ENCODE data around the gene CLSTN1. TPM values are rescaled to one million over a fixed set of nuclear protein-coding genes. Genes with fewer than 3 reads are reported as not detected.

CLSTN1 gene
- total RNA-seq, 1 donor from 2014 or later = 72.3 TPM

DNA sequence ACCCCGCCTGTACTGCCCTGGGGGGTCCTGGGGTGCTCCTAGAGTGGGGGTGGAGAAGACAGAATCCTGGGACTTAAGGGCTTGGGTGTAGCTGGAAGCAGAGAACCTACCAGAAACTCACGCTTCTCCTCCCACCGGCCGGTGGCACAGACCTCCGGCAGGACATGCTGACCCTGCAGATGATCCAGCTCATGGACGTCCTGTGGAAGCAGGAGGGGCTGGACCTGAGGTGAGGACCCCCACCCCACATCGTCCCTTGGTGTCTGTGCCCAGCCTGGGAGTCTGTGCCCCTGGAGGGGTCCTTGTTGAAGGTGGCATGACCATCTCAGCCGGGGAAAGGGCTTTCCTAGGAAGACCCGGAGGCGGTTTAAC lies 101.4 kb downstream of the CLSTN1 start:
- peaks cover 8% of the 10 kb centered on the region for H3K9me3 ChIP-seq
- ATAC-seq (no peak), DNase-seq (no peak)
- TF ChIP-seq, protein P1, sequence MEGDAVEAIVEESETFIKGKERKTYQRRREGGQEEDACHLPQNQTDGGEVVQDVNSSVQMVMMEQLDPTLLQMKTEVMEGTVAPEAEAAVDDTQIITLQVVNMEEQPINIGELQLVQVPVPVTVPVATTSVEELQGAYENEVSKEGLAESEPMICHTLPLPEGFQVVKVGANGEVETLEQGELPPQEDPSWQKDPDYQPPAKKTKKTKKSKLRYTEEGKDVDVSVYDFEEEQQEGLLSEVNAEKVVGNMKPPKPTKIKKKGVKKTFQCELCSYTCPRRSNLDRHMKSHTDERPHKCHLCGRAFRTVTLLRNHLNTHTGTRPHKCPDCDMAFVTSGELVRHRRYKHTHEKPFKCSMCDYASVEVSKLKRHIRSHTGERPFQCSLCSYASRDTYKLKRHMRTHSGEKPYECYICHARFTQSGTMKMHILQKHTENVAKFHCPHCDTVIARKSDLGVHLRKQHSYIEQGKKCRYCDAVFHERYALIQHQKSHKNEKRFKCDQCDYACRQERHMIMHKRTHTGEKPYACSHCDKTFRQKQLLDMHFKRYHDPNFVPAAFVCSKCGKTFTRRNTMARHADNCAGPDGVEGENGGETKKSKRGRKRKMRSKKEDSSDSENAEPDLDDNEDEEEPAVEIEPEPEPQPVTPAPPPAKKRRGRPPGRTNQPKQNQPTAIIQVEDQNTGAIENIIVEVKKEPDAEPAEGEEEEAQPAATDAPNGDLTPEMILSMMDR (IDR thresholded peaks at IDR 0.05) = no peak
- intact Hi-C loops (cut with DNase I) = no loop called here
- H3K4me3 ChIP-seq = no peak overlapping the region
- peaks cover 13% of the 10 kb centered on the region for H3K4me1 ChIP-seq
- H3K27ac ChIP-seq = no peak overlapping the region
- peaks cover 68% of the 10 kb centered on the region for H3K36me3 ChIP-seq
- H3K27me3 ChIP-seq (ENCODE audit: low read depth) = no peaks in the 10 kb centered on the region

DNA sequence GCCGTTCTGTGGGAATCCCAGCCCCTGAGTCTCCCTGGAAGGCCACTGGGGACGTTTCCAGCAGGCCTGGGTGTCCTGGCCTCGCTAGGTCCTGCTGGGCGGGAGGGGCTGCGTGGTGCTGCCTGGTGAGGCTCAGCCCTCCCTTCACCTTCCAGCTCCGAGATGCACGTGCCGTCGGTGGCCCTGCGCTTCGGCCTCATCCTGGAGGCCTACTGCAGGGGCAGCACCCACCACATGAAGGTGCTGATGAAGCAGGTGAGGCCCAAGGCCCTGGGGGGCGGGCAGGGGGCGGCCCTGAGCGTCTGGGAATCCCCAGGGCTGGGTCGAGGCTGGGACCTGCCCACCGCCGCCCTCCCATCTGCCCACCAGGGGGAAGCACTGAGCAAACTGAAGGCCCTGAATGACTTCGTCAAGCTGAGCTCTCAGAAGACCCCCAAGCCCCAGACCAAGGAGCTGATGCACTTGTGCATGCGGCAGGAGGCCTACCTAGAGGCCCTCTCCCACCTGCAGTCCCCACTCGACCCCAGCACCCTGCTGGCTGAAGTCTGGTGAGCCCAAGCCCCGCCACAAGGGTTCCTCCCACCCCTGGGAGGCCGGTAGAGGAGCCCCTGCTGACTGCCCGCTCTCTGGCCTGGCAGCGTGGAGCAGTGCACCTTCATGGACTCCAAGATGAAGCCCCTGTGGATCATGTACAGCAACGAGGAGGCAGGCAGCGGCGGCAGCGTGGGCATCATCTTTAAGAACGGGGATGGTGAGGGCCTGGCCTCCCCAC lies 102.0 kb downstream of the CLSTN1 start:
- H3K27me3 ChIP-seq (ENCODE audit: low read depth) = no peaks in the 10 kb centered on the region
- ATAC-seq (peak in 1 of 2 donors; percentile 20), DNase-seq (no peak)
- peaks cover 8% of the 10 kb centered on the region for H3K9me3 ChIP-seq
- intact Hi-C loops (cut with DNase I) = no loop called here
- H3K27ac ChIP-seq = no peak overlapping the region
- TF ChIP-seq, protein P1 (IDR thresholded peaks at IDR 0.05) = peak; percentile 70
- peaks cover 13% of the 10 kb centered on the region for H3K4me1 ChIP-seq
- H3K4me3 ChIP-seq = no peak overlapping the region
- H3K36me3 ChIP-seq = peaks cover 62% of the 10 kb centered on the region

DNA sequence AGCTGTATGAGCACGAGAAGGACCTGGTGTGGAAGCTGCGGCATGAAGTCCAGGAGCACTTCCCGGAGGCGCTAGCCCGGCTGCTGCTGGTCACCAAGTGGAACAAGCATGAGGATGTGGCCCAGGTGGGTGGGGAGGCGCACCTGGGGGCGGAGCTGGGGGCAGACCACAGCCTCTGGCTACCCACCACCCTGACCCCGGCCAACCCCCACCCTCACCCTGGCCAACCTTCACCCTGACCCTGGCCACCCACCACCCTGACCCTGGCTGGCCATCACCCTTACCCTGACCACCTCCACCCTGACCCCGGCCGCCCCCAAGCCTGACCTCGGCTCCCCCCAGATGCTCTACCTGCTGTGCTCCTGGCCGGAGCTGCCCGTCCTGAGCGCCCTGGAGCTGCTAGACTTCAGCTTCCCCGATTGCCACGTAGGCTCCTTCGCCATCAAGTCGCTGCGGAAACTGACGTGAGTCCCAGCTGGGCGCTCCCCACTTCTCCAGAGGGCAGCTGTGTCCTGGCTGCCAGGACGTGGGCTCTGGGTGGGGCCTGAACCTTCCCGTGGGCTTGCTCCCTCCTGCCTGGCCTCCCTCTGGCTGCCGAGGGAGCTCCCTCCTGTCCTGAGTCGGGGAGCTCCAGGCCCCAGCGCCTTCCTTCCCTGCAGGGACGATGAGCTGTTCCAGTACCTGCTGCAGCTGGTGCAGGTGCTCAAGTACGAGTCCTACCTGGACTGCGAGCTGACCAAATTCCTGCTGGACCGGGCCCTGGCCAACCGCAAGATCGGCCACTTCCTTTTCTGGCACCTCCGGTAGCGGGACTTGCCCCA lies 102.8 kb downstream of the CLSTN1 start:
- H3K36me3 ChIP-seq = peaks cover 63% of the 10 kb centered on the region
- H3K27ac ChIP-seq = no peak overlapping the region
- peaks cover 8% of the 10 kb centered on the region for H3K9me3 ChIP-seq
- H3K4me1 ChIP-seq = peaks cover 13% of the 10 kb centered on the region
- no peaks in the 10 kb centered on the region for H3K27me3 ChIP-seq (ENCODE audit: low read depth)
- TF ChIP-seq, protein P1 (IDR thresholded peaks at IDR 0.05) = no peak
- no peak overlapping the region for H3K4me3 ChIP-seq
- ATAC-seq = no peak
- intact Hi-C loops (cut with DNase I) = no loop called here
- DNase-seq = no peak

DNA sequence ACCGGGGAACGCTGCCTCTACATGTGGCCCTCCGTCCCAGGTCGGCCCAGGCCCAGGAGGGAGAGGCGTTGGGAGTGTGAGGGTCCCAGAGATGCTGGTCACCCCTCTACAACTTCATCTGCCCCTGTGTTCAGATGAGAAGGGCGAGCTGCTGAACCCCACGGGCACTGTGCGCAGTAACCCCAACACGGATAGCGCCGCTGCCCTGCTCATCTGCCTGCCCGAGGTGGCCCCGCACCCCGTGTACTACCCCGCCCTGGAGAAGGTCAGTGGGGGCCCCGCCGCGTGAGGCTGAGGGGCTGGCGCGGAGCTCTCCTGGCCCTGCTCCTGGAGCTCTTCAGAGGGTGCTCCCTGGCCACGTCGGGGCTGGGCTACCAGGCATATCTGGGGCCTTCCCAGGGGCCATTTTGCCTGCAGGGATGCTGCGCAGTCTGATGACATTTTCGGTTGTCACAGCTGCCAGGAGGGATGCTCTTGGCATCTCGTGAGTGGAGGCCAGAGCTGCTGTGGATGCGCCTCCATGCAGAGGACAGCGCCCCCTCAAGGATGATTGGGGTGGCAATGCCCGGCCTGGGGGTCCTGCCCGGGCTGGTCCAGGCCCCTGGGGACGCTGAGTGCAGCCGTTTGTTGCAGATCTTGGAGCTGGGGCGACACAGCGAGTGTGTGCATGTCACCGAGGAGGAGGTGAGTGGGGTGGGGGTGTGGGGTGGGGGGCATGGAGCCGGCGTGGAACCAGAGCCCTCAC lies 103.6 kb downstream of the CLSTN1 start:
- Histone ChIP-seq H3K36me3 (peaks cover 65% of the 10 kb centered on the region), H3K9me3 (peaks cover 8% of the 10 kb centered on the region), H3K4me1 (peaks cover 13% of the 10 kb centered on the region), H3K27me3 (ENCODE audit: low read depth) (no peaks in the 10 kb centered on the region), H3K27ac (no peak overlapping the region), H3K4me3 (no peak overlapping the region)
- ATAC-seq (no peak), DNase-seq (no peak)
- intact Hi-C loops (cut with DNase I) = no loop called here
- TF ChIP-seq, protein P1 (IDR thresholded peaks at IDR 0.05) = no peak

DNA sequence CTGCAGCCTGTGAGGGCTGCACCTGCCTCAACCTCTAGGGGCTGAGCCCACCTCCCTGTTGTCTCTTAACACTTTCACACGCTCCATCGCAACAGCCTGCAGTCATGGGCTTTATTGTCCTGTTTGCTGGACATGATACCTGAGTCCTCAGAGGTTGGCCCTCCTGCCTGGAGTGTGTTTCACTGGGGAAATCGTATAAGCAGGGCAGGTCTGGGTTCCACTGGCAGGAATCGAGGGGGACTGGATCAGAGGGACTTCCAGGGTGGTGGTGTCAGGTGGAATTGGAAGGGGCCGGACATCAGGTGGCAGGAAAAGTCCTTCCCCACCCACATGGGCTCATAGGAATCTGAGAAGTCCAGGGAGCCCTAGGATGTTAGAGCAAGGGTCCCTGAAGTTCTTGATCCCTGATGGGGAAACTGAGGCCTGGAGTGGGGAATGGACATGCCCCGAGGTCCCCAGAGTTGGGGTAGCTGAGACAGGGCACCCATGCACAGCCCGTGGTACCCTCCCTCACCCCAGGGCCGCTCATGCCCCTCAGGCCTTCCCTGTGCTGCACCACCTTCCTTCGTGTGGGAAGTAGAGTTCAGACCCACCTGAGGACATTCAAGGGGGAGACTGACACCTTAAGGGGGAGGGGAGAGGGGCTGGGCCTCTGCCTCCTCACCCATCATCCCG lies 105.6 kb downstream of the CLSTN1 start:
- H3K27me3 ChIP-seq (ENCODE audit: low read depth) = no peaks in the 10 kb centered on the region
- DNase-seq (no peak), ATAC-seq (no peak)
- peak overlapping the region; percentile 37 for H3K4me3 ChIP-seq
- TF ChIP-seq, protein P1 (IDR thresholded peaks at IDR 0.05) = no peak
- H3K9me3 ChIP-seq = peaks cover 4% of the 10 kb centered on the region
- H3K4me1 ChIP-seq = peaks cover 13% of the 10 kb centered on the region
- H3K36me3 ChIP-seq = peaks cover 64% of the 10 kb centered on the region
- peak overlapping the region; percentile 18 for H3K27ac ChIP-seq
- intact Hi-C loops (cut with DNase I) = no loop called here

Data from lower lobe of right lung (tissue), 2 donors.